Loucy (cell line): ENCODE results near the gene TMEM135.

Source experiments
- H2AFZ ChIP-seq: fragments of 200-600 bp; sonication (generic); 2 replicates; pipeline ENCODE4 v1.6.0; 2016; ENCODE audit warnings: antibody characterized with exemption, mild to moderate bottlenecking, low read length, moderate library complexity
- H3F3A ChIP-seq: fragments of 200-600 bp; 2 replicates; pipeline ENCODE4 v1.6.0; 2016; ENCODE audit warnings: antibody characterized with exemption, low read depth, mild to moderate bottlenecking
- H3K27me3 ChIP-seq: fragments of 200-600 bp; sonication (generic); 2 replicates; pipeline ENCODE4 v1.6.1; 2014; ENCODE audit warnings: low read length, mild to moderate bottlenecking; ENCODE audit not compliant: insufficient read depth, poor library complexity, severe bottlenecking
- H3K36me3 ChIP-seq: fragments of 200-600 bp; sonication (generic); 2 replicates; pipeline ENCODE4 v1.6.1; 2016; ENCODE audit warnings: low read length; ENCODE audit not compliant: insufficient read depth
- H3K4me1 ChIP-seq: fragments of 200-600 bp; sonication (generic); 2 replicates; pipeline ENCODE4 v1.5.1; 2014; ENCODE audit warnings: low read length, mild to moderate bottlenecking; ENCODE audit not compliant: insufficient read depth, poor library complexity, severe bottlenecking
- H3K4me2 ChIP-seq: fragments of 200-600 bp; sonication (generic); 2 replicates; pipeline ENCODE4 v1.6.0; 2014; ENCODE audit warnings: antibody characterized with exemption, low read length, low read depth, mild to moderate bottlenecking; ENCODE audit not compliant: poor library complexity, severe bottlenecking
- H3K4me3 ChIP-seq: fragments of 200-600 bp; sonication (generic); 2 replicates; pipeline ENCODE4 v1.5.1; 2014; ENCODE audit warnings: low read length, mild to moderate bottlenecking, mixed read lengths; ENCODE audit not compliant: poor library complexity, severe bottlenecking
- H3K79me2 ChIP-seq: fragments of 200-600 bp; sonication (generic); 2 replicates; pipeline ENCODE4 v1.6.1; 2014; ENCODE audit warnings: low read length; ENCODE audit not compliant: insufficient read depth
- H3K9ac ChIP-seq: fragments of 200-600 bp; sonication (generic); 2 replicates; pipeline ENCODE4 v1.6.0; 2014; ENCODE audit warnings: mild to moderate bottlenecking, low read depth, low read length, moderate library complexity; ENCODE audit not compliant: poor library complexity, severe bottlenecking
- H3K9me2 ChIP-seq: fragments of 200-600 bp; sonication (generic); replicated peaks from 2 replicates; pipeline ENCODE4 v1.6.1; 2016; ENCODE audit warnings: low read depth, low read length, mixed read lengths
- H3K9me3 ChIP-seq: fragments of 200-600 bp; sonication (generic); 2 replicates; pipeline ENCODE4 v1.6.1; 2014; ENCODE audit warnings: mild to moderate bottlenecking, antibody characterized with exemption, low read length, low read depth; ENCODE audit not compliant: insufficient read depth
- H4K20me1 ChIP-seq: fragments of 200-600 bp; sonication (generic); 2 replicates; pipeline ENCODE4 v1.6.0; 2014; ENCODE audit warnings: antibody characterized with exemption, low read length, mild to moderate bottlenecking; ENCODE audit not compliant: insufficient read depth, poor library complexity, severe bottlenecking
- EZH2phosphoT487 ChIP-seq: fragments of 200-600 bp; IDR thresholded peaks from 2 replicates; pipeline ENCODE4 v1.6.1; 2018; ENCODE audit warnings: antibody characterized with exemption, mild to moderate bottlenecking, moderate library complexity, borderline replicate concordance
- TF ChIP-seq, protein P1 (sequence below): fragments of 200-600 bp; sonication (generic); conservative IDR thresholded peaks from 2 replicates; pipeline ENCODE4 v1.5.1; 2014; ENCODE audit warnings: mild to moderate bottlenecking, antibody characterized with exemption, low read length

TMEM135 gene

DNA sequence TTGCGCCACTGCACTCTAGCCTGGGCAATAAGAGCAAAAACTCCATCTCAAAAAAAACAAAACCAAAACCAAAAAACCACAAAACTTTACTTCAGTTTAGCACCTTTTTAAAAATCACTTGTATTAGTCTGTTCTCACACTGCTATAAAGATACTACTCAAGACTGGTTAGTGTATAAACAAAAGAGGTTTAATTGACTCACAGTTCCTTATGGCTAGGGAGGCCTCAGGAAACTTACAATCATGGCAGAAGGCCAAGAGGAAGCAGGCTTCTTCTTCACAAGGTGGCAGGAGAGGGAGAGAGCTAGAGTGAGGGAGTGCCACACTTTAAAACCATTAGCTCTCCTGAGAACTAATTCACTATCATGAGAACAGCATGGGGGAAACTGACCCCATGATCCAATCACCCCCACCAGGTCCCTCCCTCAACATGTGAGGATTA, 261.3 kb downstream of the TMEM135 start:
- Histone ChIP-seq H4K20me1 (no peaks in the 10 kb centered on the region), H3K36me3 (no peaks in the 10 kb centered on the region), H3K9me3 (no peaks in the 10 kb centered on the region), H3K79me2 (no peaks in the 10 kb centered on the region), H3K4me3 (no peak overlapping the region), H2AFZ (no peak overlapping the region), H3K27me3 (no peaks in the 10 kb centered on the region), H3F3A (no peaks in the 10 kb centered on the region), H3K4me2 (no peak overlapping the region), H3K4me1 (no peaks in the 10 kb centered on the region), H3K9me2 (no peaks in the 10 kb centered on the region), H3K9ac (no peak overlapping the region)
- TF ChIP-seq, protein P1, sequence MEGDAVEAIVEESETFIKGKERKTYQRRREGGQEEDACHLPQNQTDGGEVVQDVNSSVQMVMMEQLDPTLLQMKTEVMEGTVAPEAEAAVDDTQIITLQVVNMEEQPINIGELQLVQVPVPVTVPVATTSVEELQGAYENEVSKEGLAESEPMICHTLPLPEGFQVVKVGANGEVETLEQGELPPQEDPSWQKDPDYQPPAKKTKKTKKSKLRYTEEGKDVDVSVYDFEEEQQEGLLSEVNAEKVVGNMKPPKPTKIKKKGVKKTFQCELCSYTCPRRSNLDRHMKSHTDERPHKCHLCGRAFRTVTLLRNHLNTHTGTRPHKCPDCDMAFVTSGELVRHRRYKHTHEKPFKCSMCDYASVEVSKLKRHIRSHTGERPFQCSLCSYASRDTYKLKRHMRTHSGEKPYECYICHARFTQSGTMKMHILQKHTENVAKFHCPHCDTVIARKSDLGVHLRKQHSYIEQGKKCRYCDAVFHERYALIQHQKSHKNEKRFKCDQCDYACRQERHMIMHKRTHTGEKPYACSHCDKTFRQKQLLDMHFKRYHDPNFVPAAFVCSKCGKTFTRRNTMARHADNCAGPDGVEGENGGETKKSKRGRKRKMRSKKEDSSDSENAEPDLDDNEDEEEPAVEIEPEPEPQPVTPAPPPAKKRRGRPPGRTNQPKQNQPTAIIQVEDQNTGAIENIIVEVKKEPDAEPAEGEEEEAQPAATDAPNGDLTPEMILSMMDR: no peak

DNA sequence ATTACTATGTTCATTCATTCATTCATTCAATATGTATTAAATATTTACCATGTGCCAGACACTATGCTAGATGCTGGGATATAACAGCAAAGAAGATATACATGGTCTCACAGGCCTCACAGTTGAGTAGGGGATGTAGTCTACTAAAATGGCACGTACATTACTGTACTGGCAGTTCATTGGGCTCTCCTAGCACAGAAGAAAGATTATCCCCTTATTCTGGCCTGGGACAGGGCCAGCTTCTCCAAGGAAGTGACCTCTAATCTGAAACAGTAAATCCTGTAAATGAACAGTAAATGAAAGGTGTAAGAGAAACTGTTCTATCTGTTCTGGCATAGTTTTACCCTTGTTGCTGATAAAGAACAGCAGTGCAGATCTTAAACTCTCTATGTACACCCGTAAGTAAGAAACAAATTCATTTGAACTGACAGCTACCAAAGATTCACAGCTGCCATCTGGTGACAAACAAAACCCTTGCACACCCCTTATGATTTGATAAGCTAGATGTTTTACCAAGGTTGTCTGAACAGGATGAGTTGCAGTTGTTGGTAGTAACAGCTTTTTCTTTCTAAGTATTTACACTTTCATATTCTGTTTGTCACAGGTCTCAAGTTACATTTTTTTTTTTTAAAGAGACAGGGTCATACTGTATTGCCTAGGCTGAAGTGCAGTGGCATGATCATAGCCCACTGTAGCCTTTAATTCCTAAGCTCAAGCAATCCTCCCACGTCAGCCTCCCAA, 263.1 kb downstream of the TMEM135 start:
- Histone ChIP-seq H3K9me2 (no peaks in the 10 kb centered on the region), H3K4me1 (no peaks in the 10 kb centered on the region), H3K36me3 (no peaks in the 10 kb centered on the region), H3F3A (no peaks in the 10 kb centered on the region), H3K9me3 (no peaks in the 10 kb centered on the region), H3K79me2 (no peaks in the 10 kb centered on the region), H3K27me3 (no peaks in the 10 kb centered on the region), H3K4me3 (no peak overlapping the region), H3K9ac (no peak overlapping the region), H4K20me1 (no peaks in the 10 kb centered on the region), H3K4me2 (no peak overlapping the region), H2AFZ (no peak overlapping the region)
- TF ChIP-seq, protein P1: no peak
- TF ChIP-seq EZH2phosphoT487: no peak

DNA sequence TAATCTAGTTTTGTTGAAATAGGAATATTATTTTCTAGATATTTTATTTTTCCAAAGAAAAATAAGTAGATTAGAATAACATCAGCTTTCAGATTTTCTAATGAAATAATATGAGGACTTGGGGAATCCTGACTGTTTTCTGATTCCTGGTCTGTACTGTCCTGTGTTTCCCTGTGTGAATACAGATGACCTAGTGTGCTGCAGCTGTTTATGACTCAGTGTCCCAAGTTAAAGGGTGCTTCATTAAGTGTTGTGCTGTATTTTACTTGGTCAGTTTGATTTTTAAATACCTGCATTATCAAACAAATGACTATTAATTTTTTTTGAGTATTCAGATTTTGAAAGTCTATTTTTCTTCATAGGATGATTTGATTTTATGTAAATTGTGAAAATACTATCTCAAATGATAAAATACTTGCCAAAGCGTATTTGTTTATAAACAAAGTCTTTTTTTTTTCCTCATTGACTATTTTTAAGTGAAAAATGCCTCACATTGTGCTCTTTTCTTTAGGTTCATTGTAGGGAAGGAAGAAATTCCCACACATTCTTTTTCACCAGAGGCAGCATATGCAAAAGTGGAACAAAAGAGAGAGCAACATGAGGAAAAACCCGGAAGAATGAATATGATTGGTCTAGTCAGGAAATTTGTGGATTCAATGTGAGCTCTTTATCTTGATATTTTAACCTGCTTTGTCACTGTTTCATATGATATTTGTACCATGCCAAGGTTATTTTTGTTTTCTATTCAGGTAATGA, 264.2 kb downstream of the TMEM135 start:
- H3K79me2 ChIP-seq: no peaks in the 10 kb centered on the region
- no peaks in the 10 kb centered on the region for H4K20me1 ChIP-seq
- no peaks in the 10 kb centered on the region for H3K9me2 ChIP-seq

More for the DNA sequence above, 264.2 kb downstream of the TMEM135 start:
- Histone ChIP-seq H3K4me2 (no peak overlapping the region), H2AFZ (no peak overlapping the region), H3K36me3 (no peaks in the 10 kb centered on the region), H3F3A (no peaks in the 10 kb centered on the region), H3K27me3 (no peaks in the 10 kb centered on the region), H3K4me3 (no peak overlapping the region), H3K4me1 (no peaks in the 10 kb centered on the region), H3K9ac (no peak overlapping the region), H3K9me3 (no peaks in the 10 kb centered on the region)
- TF ChIP-seq, protein P1: no peak
- TF ChIP-seq EZH2phosphoT487: no peak
